ENCODE measurements around the gene CD300C.
"Not testable (repeated sequence)": the region's sequence is repeated elsewhere in the genome, so short reads cannot be mapped to it uniquely, and the experiment has no call there.

GRCh38 chr17:74518413-74518981, 27.4 kb downstream of the CD300C start:
- not testable (repeated sequence) for TF ChIP-seq CTCF (conservative IDR thresholded peaks at IDR 0.05 in 1 of 2, IDR thresholded peaks at IDR 0.05 in 1 of 2; ENCODE audit: low read depth in 1 of 2, low read length in 2 of 2); EZH2 (IDR thresholded peaks at IDR 0.05; ENCODE audit: low read length, missing control alignments)
